ENCODE data around the gene POU2F2. TPM values are rescaled to one million over a fixed set of nuclear protein-coding genes. Genes with fewer than 3 reads are reported as not detected.

POU2F2 gene
- total RNA-seq, 1 experiment from 2014 or later, result 0.89 TPM

DNA sequence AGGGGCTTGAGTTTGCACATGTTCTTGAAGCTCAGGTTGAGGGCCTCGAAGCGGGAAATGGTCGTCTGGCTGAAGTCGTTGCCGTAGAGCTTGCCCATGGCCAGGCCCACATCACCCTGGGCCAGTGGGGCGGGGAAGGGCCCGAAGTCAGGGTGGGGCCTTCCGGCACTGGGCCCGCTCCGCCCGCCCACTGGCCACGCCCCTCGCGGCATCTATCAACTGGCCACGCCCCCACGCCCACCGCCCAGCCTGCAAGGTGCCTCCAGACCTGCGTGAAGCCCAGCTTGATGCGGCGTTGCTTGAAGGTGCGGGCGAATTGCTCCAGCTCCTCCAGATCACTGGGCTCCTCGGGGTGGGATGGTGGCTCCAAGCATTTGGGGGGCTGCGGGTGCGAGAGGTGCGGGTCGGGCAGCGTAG is 36.4 kb downstream of the POU2F2 start (continued):
- TF ChIP-seq, protein P1, sequence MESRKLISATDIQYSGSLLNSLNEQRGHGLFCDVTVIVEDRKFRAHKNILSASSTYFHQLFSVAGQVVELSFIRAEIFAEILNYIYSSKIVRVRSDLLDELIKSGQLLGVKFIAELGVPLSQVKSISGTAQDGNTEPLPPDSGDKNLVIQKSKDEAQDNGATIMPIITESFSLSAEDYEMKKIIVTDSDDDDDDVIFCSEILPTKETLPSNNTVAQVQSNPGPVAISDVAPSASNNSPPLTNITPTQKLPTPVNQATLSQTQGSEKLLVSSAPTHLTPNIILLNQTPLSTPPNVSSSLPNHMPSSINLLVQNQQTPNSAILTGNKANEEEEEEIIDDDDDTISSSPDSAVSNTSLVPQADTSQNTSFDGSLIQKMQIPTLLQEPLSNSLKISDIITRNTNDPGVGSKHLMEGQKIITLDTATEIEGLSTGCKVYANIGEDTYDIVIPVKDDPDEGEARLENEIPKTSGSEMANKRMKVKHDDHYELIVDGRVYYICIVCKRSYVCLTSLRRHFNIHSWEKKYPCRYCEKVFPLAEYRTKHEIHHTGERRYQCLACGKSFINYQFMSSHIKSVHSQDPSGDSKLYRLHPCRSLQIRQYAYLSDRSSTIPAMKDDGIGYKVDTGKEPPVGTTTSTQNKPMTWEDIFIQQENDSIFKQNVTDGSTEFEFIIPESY (IDR thresholded peaks at IDR 0.05; ENCODE audit: extremely low read depth, insufficient replicate concordance, low read length), result no peak
- no peak for TF ChIP-seq EZH2phosphoT487 (IDR thresholded peaks at IDR 0.05; ENCODE audit: borderline replicate concordance)

GRCh38 chr19:42095142-42095813 is 37.0 kb downstream of the POU2F2 start:
- CTCF ChIA-PET, result interaction anchor here (1.1 kb wide), 1 partner anchor 67 kb away, joined by 3 read pairs; no protein-coding TSS in a partner anchor
- no peak overlapping the region for H3K27ac ChIP-seq (ENCODE audit: low read depth, low read length)
- H3K9ac ChIP-seq (ENCODE audit: low read length), result no peak overlapping the region
- no peak for DNase-seq (ENCODE audit: low read depth, low spot score)
- no peak for ATAC-seq
- H3K4me1 ChIP-seq (ENCODE audit: control insufficient read depth in 1 of 2, insufficient read depth in 2 of 2, low read length in 2 of 2), result peaks cover 12 to 31% of the 10 kb centered on the region in 2 experiments
- intact Hi-C loops (cut with micrococcal nuclease), result loop anchor here (10.0 kb wide), 1 partner anchor 100 kb away; the partner anchor contains the start of gene ATP1A3
- no peaks in the 10 kb centered on the region for H4K20me1 ChIP-seq (ENCODE audit: insufficient read depth)
- no peaks in the 10 kb centered on the region for H3K27me3 ChIP-seq (ENCODE audit: insufficient read depth, low read length)
- H3K79me2 ChIP-seq (ENCODE audit: insufficient read depth, low read length), result no peaks in the 10 kb centered on the region
- no peaks in the 10 kb centered on the region for H3K36me3 ChIP-seq (ENCODE audit: control insufficient read depth in 1 of 2, insufficient read depth in 2 of 2, low read length in 2 of 2)
- H3K9me3 ChIP-seq (ENCODE audit: control insufficient read depth in 1 of 2, insufficient read depth in 1 of 2, low read depth in 1 of 2, low read length in 2 of 2), result no peaks in the 10 kb centered on the region
- TF ChIP-seq ATF3 (IDR thresholded peaks at IDR 0.05) (no peak), CTCF (IDR thresholded peaks at IDR 0.05 in 2 of 3, conservative IDR thresholded peaks at IDR 0.05 in 1 of 3; ENCODE audit: borderline replicate concordance in 1 of 3, insufficient read depth in 1 of 3, low read depth in 2 of 3, low read length in 2 of 3) (no peak), JUND (IDR thresholded peaks at IDR 0.05) (no peak), POLR2AphosphoS5 (IDR thresholded peaks at IDR 0.05; ENCODE audit: low read depth, low read length) (no peak), EZH2 (IDR thresholded peaks at IDR 0.05) (no peak), EZH2phosphoT487 (IDR thresholded peaks at IDR 0.05; ENCODE audit: borderline replicate concordance) (no peak)
- H3K9me2 ChIP-seq (ENCODE audit: insufficient read depth), result no peaks in the 10 kb centered on the region
- H2AFZ ChIP-seq (ENCODE audit: low read depth, low read length, poor library complexity, severe bottlenecking), result no peak overlapping the region
- BruUV-seq (replicated peaks), result no TSS peak
- H3K4me2 ChIP-seq (ENCODE audit: low read length), result no peak overlapping the region
- RAD21 ChIA-PET (ENCODE audit: low non-redundant PET in 1 of 2, low total read pairs in 2 of 2, uncharacterized antibody in 2 of 2, unreplicated experiment in 2 of 2), result no interaction called here
- POLR2A ChIA-PET, result no interaction called here
- no peak overlapping the region for H3K4me3 ChIP-seq (replicated peaks in 1 of 2; ENCODE audit: low read depth in 1 of 2, low read length in 2 of 2)
